Esophagus (tissue), 2 donors: ENCODE data around the gene CDKN2A. TPM values are rescaled to one million over a fixed set of nuclear protein-coding genes. Genes with fewer than 3 reads are reported as not detected.

Experiments used
- H3K27ac ChIP-seq, 2 donors: one replicate each; pipeline ENCODE4 v1.5.1; 2013; ENCODE audit warnings: low read depth in 2 of 2, mild to moderate bottlenecking in 2 of 2, inconsistent platforms in 1 of 2, low read length in 1 of 2, moderate library complexity in 1 of 2
- H3K27me3 ChIP-seq, 2 donors: one replicate each; pipeline ENCODE4 v1.6.1; 2013; ENCODE audit warnings: low read length in 2 of 2, control low read depth in 1 of 2, mild to moderate bottlenecking in 1 of 2; ENCODE audit not compliant: insufficient read depth in 2 of 2, control insufficient read depth in 1 of 2
- H3K36me3 ChIP-seq, 2 donors: one replicate each; pipeline ENCODE4 v1.6.1; 2013; ENCODE audit warnings: low read length in 1 of 2; ENCODE audit not compliant: control insufficient read depth in 2 of 2, insufficient read depth in 2 of 2
- H3K4me1 ChIP-seq, 2 donors: one replicate each; pipeline ENCODE4 v1.6.1; 2013; ENCODE audit warnings: low read length in 1 of 2; ENCODE audit not compliant: control insufficient read depth in 2 of 2, insufficient read depth in 2 of 2
- H3K4me3 ChIP-seq, 2 donors: one replicate each; pipeline ENCODE4 v1.5.1; 2013; ENCODE audit warnings: low read length in 2 of 2, mild to moderate bottlenecking in 2 of 2, low read depth in 1 of 2, moderate library complexity in 1 of 2
- H3K9me3 ChIP-seq, 2 donors: one replicate each; pipeline ENCODE4 v1.6.1; 2013; ENCODE audit warnings: mild to moderate bottlenecking in 2 of 2, low read depth in 1 of 2, low read length in 1 of 2, moderate library complexity in 1 of 2; ENCODE audit not compliant: control insufficient read depth in 2 of 2, insufficient read depth in 1 of 2
- WGBS, 2 donors: extraction: QIAGEN DNeasy Blood & Tissue Kit; methylation state at CpG; one replicate each; pipeline ENCODE4 v1.1.7; 2013; 5-methylcytosine and 5-hydroxymethylcytosine counted together
- polyA plus RNA-seq, 2 donors: library from polyadenylated mRNA; stranded (reverse); fragments of 200-250 nt; gene quantifications; one replicate each; pipeline ENCODE4 v1.2.3, GENCODE V29; 2013
- donor health status: healthy with polysubstance abuse.
- donor health status: Bipolar disorder and iron deficiency.

CDKN2A gene
- polyA plus RNA-seq, 2 donors, result 6.1 to 11.3 TPM

DNA sequence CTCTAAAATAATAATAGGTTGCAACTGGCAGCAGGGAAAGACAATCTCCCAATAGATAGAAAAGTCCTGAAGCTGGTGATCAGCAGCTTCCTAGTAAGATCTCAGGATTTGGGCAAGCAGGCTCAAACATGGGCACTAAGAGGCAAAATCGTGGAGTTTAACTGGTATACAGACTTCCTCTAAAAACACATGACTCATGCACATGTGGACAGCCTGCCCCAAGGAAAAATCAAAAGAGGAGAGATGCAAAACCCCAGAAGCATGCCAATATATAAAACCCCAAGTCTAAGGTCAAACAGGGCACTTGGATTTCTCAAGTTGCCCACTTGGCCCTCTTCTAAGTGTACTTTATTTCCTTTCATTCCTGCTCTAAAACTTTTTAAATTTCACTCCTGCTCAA is 62.8 kb downstream of the CDKN2A start:
- H3K27ac ChIP-seq, result no peak overlapping the region
- H3K4me1 ChIP-seq, result no peaks in the 10 kb centered on the region
- no peak overlapping the region for H3K4me3 ChIP-seq
- H3K9me3 ChIP-seq, result no peaks in the 10 kb centered on the region
- H3K27me3 ChIP-seq, result no peaks in the 10 kb centered on the region
- WGBS, 2 donors, result 61 to 82% methylated on average over 1 of the region's 1 CpG
- H3K36me3 ChIP-seq, result no peaks in the 10 kb centered on the region

DNA sequence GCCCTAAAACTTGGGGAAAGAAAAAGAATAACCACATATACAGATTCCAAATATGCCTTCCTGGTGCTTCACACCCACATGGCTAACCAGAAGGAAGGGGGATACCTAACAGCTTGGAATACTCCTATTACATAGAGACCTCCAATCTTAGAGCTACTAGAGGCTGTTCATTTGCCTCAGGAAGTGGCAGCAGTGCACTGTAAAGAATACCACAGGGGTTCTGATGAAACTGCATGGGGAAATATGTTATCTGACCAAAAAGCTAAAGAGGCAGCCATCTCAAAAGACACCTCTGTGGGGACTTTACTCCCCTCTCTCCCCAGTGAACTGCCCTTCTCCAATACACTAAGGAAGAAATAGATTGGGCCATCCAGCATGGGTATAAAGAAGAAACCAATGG is 66.4 kb downstream of the CDKN2A start:
- no peaks in the 10 kb centered on the region for H3K36me3 ChIP-seq
- no peaks in the 10 kb centered on the region for H3K27me3 ChIP-seq
- no peaks in the 10 kb centered on the region for H3K4me1 ChIP-seq
- H3K27ac ChIP-seq, result no peak overlapping the region
- H3K9me3 ChIP-seq, result no peaks in the 10 kb centered on the region
- H3K4me3 ChIP-seq, result no peak overlapping the region

GRCh38 chr9:21923694-21924093 is 70.5 kb downstream of the CDKN2A start:
- Histone ChIP-seq H3K4me1 (no peaks in the 10 kb centered on the region), H3K27me3 (no peaks in the 10 kb centered on the region), H3K27ac (no peak overlapping the region), H3K4me3 (no peak overlapping the region), H3K36me3 (no peaks in the 10 kb centered on the region), H3K9me3 (no peaks in the 10 kb centered on the region)
- 98 to 100% methylated on average over 1 of the region's 1 CpG for WGBS, 2 donors

- no peak overlapping the region for H3K4me3 ChIP-seq
- no peaks in the 10 kb centered on the region for H3K36me3 ChIP-seq
- H3K27me3 ChIP-seq, result no peaks in the 10 kb centered on the region
- H3K4me1 ChIP-seq, result no peaks in the 10 kb centered on the region
- no peaks in the 10 kb centered on the region for H3K9me3 ChIP-seq
- WGBS, 2 donors, result 25% methylated on average over 4 of the region's 4 CpGs
- no peak overlapping the region for H3K27ac ChIP-seq
These were observed 74.5 kb downstream of the CDKN2A start for GRCh38 chr9:21919377-21920362.

Other genes with a start within 250 kb of the CDKN2A start
- 10 to 100 TPM; 11.5 to 14.9 TPM for gene MTAP, start 191.8 kb downstream of the CDKN2A start, polyA plus RNA-seq
- under 1 TPM; 0.28 to 0.47 TPM for gene CDKN2B-AS1, start 399 bp upstream of the CDKN2A start, polyA plus RNA-seq
- 10 to 100 TPM; 40.3 to 63.7 TPM for gene CDKN2B, start 14.9 kb upstream of the CDKN2A start, polyA plus RNA-seq